NCI-H2196 treated with DMSO at 0.1 percent for 48 hours (cell line): ENCODE data around the gene PNISR.
A peak's percentile ranks its signal among the peaks of the same experiment; 100 is the strongest.
"Not testable (repeated sequence)": the region's sequence is repeated elsewhere in the genome, so short reads cannot be mapped to it uniquely, and the experiment has no call there.

ENCODE experiments used
- DNase-seq: peaks from one replicate; lab custom pipeline; 2025; ENCODE audit not compliant: unreplicated experiment; lab: John Stamatoyannopoulos, UW

The PNISR gene

GRCh38 chr6:99424761-99425646 lies at the start of gene PNISR:
TSS of gene PNISR (minus strand) at chr6:99425308. CDS start at chr6:99414659, 10,649 bp downstream.
- peak; percentile 94 for DNase-seq

- no peak for DNase-seq
These were observed 48.6 kb upstream of the PNISR start for GRCh38 chr6:99473730-99474129.

- DNase-seq, result no peak
These were observed 46.5 kb upstream of the PNISR start for GRCh38 chr6:99471638-99472037.

DNA sequence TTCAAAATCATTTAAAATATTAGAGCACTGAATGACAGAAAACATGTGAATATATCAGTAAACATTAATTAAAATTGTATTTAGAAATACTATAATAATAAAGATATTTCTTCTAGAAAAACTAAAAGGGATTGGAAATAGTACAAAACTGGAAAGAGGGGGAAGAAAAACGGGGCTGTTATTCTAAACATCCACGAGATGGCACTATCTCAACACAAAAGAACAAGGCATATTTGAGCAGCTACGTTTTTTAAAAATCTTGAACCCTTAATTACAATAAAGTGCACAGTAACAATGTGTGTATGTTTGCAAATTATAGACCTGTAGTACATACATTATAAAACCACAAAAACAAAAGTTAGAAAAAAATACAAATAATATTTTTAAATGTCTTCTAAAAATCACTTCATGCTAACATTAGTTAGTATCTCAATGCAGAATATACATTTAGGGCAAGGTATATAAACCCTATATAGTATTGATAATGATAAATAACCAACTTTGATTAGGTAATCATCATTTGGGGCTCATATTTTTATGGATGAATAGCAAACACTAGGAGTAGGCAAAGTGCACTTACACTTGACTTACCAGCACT lies 42.5 kb upstream of the PNISR start:
- DNase-seq, result no peak

DNA sequence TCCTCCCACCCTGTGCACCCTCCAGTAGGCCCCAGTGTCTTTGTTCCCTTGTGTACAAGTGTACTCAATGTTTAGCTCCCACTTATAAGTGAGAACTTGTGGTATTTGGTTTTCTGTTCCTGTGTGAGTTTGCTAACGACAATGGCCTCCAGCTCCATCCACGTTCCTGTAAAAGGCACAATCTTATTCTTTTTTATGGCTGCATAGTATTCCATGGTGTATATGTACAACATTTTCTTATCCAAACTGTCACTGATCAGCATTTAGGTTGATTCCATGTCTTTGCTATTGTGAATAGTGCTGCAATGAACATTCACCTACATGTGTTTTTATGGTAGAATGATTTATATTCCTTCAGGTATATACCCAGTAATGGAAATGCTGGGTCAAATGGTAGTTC lies 34.0 kb upstream of the PNISR start:
- not testable (repeated sequence) for DNase-seq

DNA sequence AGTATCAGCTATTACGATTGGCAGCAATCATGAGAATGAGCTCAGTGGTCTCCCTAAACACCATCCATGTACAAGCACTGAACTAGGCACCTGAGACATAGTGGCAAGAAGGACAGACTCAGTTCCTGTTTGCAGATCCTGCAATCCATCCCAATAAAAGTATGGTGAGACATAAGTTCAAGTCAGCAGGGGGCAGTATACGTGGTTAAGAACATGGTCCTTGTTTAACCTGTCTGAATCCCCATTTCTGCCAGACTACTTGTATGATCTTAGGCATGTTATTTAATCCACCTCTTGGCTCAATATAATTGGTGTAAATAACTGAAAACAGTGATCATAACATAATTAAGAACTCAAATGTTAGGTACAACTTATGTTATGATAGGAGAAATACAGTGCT lies 33.2 kb upstream of the PNISR start:
- no peak for DNase-seq

DNA sequence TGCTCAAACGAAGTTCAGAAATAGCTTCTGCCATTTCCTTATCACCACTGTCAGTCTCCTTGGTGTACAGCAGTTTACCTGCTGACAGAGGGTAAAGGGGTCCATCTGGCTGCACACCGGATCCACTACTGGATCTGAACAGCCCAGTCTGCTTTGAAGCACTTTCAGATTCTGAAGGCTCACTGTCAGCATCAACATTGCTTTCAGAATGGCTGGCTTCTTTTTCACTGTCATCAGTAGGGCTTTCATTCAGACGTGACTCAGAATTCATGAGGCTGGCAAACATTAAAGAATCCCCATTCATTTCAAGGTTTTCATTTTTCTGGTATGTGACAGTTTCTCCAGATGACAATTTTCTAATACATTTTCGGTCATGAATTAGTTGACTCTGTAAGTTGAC lies 21.0 kb upstream of the PNISR start:
- DNase-seq, result no peak

- DNase-seq, result no peak
These were observed 9.8 kb upstream of the PNISR start for GRCh38 chr6:99434702-99435530.

GRCh38 chr6:99432877-99433276 lies 7.8 kb upstream of the PNISR start:
- DNase-seq, result no peak

GRCh38 chr6:99431901-99432300 lies 6.8 kb upstream of the PNISR start:
- no peak for DNase-seq

DNA sequence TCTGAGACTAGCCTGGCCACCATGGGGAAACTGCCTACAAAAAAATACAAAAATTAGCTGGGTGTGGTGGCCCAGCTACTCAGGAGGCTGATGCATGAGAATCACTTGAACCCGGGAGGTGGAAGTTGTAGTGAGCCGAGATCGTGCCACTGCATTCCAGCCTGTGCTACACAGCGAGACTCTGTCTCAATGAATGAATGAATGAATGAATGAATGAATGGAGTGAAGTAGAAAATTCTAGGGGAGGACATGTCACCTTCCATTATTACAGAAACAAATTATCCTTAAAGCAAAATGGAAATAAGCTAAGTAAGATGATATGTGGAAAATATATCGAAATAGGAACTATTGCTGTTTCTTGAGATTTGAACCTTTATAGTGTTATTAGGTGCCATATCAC lies 2.9 kb upstream of the PNISR start:
- no peak for DNase-seq

DNA sequence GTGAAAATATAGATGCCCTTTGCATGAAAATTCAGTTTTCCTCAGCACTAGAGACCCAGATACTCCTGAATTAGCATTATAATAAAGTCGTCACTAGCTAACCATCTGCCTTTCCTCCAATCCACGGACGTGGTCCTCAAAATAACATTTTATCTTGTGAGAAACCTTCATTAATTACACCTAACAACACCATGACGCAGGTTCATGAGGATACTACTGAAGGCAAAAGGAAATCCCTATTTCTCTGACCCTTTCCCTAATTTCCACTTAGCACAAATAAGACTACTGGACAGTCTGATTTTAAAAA lies 1.3 kb upstream of the PNISR start:
- no peak for DNase-seq

- peak; percentile 73 for DNase-seq
These were observed 741 bp upstream of the PNISR start for GRCh38 chr6:99425647-99426450.

DNA sequence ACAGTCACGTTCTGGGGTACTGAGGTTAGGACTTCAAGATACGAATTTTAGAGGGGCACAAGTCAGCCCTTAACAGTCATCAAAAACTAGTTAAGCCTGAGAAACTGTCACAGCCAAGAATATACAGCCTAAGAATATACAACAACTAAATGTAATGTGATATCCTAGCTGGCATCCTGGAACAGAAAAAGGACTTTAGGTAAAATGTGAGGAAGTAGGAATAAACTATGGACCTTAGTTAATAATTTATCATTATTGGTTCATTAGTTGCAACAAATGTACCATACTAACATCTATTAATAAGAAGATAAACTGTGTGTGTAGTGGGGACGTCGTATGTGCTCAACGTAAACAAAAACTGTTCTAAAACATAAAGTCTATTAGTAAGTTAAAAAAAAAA lies 1.1 kb downstream of the PNISR start:
- DNase-seq, result no peak

- no peak for DNase-seq
These were observed 2.2 kb downstream of the PNISR start for GRCh38 chr6:99422912-99423311.

DNA sequence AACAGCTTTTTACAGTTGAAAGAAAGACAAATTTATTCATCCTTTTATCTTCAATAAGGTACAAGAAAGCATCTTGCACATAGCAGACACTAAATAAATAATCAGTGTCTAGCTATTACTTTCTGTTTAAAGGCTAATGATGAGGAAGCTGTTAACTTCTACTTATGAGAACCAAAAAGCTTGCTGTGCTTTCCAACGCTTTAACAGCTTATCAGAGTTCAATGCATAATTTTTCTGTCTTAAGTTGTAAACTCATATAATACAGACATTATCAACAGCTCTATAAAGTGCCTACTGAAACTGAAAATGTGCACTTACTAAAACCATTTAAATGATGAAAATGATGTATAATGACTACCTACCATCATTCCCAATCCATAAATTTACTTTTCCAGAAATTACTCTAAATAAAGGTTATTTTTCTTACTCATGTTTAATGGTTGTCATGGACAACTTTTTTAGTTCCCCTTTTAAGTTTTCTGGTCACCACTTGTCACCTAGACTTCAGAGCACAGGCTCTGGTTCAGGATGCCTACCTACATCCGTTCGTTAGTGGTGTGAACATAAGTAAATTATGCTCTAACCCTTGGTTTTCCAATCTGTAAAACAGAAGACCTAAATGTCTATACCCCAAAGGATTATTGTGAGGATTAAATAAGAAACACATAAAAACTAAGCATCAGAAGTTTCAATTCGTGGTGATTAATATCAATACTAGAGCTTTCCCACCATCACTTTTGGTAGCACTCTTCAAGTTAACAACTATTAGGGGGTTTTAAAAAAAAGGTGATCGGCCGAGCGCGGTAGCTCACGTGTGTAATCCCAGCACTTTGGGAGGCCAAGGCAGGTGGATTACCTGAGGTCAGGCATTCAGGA lies 8.0 kb downstream of the PNISR start:
- no peak for DNase-seq

- no peak for DNase-seq
These were observed 8.9 kb downstream of the PNISR start for GRCh38 chr6:99416226-99416625.

DNA sequence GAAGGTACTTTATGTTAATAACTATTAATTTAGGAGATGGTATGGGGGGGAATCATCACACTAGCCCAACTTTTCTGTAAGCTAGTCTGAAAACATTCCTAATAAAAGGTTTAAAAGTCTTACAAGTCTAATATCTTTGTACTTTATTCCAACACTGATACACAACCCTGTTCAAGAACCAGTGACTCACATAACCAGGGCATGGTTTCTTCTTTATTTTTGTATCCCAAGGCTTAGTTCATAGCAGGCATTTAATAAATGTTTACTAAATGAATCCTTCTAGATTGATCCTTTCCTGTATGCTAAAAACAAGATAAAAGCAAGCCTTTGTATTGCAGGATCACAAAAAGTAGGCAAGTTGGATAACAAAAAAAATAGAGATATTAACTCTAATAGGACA lies 9.7 kb downstream of the PNISR start:
- no peak for DNase-seq

DNA sequence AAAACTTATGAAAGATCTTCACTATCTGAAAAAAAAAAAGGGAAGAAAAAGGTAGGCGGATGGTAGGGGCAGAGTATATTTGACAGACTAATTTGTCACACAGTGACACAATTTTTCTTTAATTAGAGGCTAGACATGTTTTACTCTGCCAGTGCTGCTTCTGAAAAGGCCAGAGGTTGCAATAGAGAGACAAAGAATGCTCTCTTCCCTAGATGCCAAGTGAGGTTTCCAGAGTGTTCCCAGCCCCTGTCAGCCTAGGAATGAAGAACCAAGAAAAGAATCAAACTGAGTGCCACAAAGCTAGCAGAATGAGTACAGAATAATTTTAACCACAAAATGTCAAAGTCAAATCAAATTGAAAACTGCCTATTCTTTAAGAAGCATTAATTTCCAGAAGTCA lies 13.0 kb downstream of the PNISR start:
- no peak for DNase-seq

DNA sequence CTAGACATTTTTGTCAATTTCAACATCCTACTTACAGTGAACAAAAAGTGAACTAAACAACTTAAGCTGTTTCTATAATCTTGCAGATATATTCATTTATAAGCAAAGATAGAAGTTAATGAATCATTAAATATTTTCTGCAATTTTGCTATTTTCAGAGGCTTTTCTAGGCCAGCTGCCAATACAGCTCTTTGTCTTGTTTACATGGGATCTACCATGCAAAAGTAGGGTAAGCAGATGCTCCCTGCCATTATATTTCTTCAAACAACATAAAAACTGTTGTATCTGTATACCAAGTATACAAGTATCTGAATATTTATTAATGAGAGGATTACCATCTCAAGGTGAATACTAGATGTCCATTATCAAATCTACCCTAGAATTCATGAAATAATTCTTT lies 15.4 kb downstream of the PNISR start:
- DNase-seq, result no peak
